ENCODE results near the gene CD68.
"Not testable (repeated sequence)": the region's sequence is repeated elsewhere in the genome, so short reads cannot be mapped to it uniquely, and the experiment has no call there.

CD68 gene

DNA sequence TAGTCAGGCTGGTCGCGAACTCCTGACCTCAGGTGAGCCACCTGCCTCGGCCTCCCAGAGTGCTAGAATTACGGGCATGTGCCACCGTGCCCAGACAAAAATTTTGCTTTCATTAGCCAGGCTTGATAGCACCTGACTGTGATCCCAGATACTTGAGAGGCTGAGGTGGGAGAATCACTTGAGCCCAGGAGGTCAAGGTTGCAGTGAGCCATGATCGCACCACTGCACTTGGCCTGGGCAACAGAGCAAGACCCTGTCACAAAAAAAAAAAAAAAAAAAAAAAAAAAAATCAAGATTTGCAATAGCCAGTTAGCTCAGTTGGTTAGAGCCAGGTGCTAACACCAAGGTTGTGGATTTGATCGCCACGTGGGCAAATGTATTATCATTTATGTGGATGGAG lies 41.4 kb downstream of the CD68 start:
- Histone ChIP-seq H3K36me3 (peaks cover 4% of the 10 kb centered on the region; the same call in 1 of the 2 replicates), H3K4me3 (ENCODE audit: low read depth, low read length) (no peak overlapping the region), H3K27ac (no peak overlapping the region), H3K9me3 (ENCODE audit: severe bottlenecking) (no peaks in the 10 kb centered on the region), H3K27me3 (ENCODE audit: insufficient read depth, low read depth, severe bottlenecking) (no peaks in the 10 kb centered on the region)
- no peak for DNase-seq
- TF ChIP-seq, protein P1, sequence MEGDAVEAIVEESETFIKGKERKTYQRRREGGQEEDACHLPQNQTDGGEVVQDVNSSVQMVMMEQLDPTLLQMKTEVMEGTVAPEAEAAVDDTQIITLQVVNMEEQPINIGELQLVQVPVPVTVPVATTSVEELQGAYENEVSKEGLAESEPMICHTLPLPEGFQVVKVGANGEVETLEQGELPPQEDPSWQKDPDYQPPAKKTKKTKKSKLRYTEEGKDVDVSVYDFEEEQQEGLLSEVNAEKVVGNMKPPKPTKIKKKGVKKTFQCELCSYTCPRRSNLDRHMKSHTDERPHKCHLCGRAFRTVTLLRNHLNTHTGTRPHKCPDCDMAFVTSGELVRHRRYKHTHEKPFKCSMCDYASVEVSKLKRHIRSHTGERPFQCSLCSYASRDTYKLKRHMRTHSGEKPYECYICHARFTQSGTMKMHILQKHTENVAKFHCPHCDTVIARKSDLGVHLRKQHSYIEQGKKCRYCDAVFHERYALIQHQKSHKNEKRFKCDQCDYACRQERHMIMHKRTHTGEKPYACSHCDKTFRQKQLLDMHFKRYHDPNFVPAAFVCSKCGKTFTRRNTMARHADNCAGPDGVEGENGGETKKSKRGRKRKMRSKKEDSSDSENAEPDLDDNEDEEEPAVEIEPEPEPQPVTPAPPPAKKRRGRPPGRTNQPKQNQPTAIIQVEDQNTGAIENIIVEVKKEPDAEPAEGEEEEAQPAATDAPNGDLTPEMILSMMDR (IDR thresholded peaks at IDR 0.05; ENCODE audit: low read depth, low read length): no peak

DNA sequence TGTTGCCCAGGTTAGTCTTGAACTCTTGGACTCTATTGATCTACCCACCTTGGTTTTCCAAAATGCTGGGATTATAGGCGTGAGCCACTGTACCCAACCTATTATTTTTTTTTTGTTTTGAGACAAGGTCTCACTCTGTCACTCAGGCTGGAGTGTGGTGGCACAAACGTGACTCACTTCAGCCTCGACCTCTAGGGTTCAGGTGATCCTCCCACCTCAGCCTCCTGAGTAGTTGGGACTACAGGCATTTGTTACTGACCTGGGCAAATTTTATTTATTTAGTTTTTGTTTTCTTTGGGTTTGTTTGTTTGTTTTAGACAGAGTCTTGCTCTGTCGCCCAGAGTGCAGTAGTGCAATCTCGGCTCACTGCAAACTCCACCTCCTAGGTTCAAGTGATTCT lies 44.2 kb downstream of the CD68 start:
- TF ChIP-seq, protein P1 (IDR thresholded peaks at IDR 0.05; ENCODE audit: low read depth, low read length): no peak
- H3K4me3 ChIP-seq (ENCODE audit: low read depth, low read length): no peak overlapping the region
- no peak for DNase-seq
- no peaks in the 10 kb centered on the region for H3K9me3 ChIP-seq (ENCODE audit: severe bottlenecking)
- no peak overlapping the region for H3K27ac ChIP-seq
- H3K36me3 ChIP-seq: peaks cover 12% of the 10 kb centered on the region
- no peaks in the 10 kb centered on the region for H3K27me3 ChIP-seq (ENCODE audit: insufficient read depth, low read depth, severe bottlenecking)

DNA sequence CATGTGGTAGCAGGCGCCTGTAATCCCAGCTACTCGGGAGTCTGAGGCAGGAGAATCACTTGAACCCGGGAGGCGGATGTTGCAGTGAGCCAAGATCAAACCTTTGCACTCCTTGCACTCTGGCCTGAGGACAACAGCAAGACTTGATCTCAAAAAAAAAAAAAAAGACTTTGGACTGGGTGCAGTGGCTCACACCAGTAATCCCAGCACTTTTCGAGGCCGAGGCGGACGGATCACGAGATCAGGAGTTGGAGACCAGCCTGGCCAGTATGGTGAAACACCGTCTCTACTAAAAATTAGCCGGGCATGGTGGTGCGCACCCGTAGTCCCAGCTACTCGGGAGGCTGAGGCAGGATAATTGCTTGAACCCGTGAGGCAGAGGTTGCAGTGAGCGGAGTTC lies 46.3 kb downstream of the CD68 start:
- H3K4me3 ChIP-seq (ENCODE audit: low read depth, low read length); H3K27ac ChIP-seq: not testable (repeated sequence)

DNA sequence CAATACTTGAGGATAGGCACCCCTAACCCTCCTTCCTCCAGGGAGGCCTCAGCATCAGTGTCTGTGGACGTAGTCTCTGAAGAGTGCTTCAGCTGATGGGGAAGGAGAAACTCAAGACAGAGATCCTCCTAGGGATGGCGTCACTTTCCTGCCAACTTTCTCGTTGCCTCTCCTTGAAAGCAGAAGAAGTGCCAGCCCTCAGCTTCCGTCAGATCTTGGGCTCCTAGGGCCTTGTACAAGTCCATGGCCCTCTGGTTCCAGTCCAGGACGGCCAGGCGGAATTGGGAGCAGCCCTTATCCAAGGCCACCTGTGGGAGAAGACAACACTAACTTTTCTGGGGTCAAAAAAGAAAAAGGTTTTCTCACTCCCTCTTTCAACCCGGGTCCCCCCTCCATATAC lies 46.9 kb downstream of the CD68 start:
- Histone ChIP-seq H3K27ac (no peak overlapping the region), H3K36me3 (peaks cover 12% of the 10 kb centered on the region), H3K9me3 (ENCODE audit: severe bottlenecking) (no peaks in the 10 kb centered on the region), H3K4me3 (ENCODE audit: low read depth, low read length) (peak overlapping the region; percentile 80), H3K27me3 (ENCODE audit: insufficient read depth, low read depth, severe bottlenecking) (no peaks in the 10 kb centered on the region)
- no peak for DNase-seq
- TF ChIP-seq, protein P1 (IDR thresholded peaks at IDR 0.05; ENCODE audit: low read depth, low read length): no peak

More for the DNA sequence above, 46.3 kb downstream of the CD68 start:
- not testable (repeated sequence) for DNase-seq; H3K9me3 ChIP-seq (ENCODE audit: severe bottlenecking); H3K27me3 ChIP-seq (ENCODE audit: insufficient read depth, low read depth, severe bottlenecking)
- H3K36me3 ChIP-seq: peaks cover 12% of the 10 kb centered on the region

DNA sequence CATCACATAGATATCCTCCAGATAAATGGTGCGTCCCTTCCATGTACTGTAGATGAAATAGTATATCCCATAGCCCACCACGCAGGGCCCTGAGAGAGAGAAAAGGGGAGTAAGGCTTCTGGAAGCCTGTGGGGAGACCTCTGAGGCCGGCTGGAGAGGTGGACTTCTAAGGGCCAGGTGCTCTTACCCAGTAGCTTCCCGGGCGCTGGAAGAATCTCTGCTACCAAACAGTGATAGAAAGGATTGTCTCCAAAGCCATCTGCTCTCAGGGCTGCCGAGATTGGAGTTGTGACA lies 47.5 kb downstream of the CD68 start:
- H3K9me3 ChIP-seq (ENCODE audit: severe bottlenecking): no peaks in the 10 kb centered on the region
- H3K36me3 ChIP-seq: peaks cover 12% of the 10 kb centered on the region
- H3K27ac ChIP-seq: peak overlapping the region; percentile 92
- H3K4me3 ChIP-seq (ENCODE audit: low read depth, low read length): peak overlapping the region; percentile 80
- DNase-seq: peak; percentile 61
- TF ChIP-seq, protein P1 (IDR thresholded peaks at IDR 0.05; ENCODE audit: low read depth, low read length): no peak
- no peaks in the 10 kb centered on the region for H3K27me3 ChIP-seq (ENCODE audit: insufficient read depth, low read depth, severe bottlenecking)

DNA sequence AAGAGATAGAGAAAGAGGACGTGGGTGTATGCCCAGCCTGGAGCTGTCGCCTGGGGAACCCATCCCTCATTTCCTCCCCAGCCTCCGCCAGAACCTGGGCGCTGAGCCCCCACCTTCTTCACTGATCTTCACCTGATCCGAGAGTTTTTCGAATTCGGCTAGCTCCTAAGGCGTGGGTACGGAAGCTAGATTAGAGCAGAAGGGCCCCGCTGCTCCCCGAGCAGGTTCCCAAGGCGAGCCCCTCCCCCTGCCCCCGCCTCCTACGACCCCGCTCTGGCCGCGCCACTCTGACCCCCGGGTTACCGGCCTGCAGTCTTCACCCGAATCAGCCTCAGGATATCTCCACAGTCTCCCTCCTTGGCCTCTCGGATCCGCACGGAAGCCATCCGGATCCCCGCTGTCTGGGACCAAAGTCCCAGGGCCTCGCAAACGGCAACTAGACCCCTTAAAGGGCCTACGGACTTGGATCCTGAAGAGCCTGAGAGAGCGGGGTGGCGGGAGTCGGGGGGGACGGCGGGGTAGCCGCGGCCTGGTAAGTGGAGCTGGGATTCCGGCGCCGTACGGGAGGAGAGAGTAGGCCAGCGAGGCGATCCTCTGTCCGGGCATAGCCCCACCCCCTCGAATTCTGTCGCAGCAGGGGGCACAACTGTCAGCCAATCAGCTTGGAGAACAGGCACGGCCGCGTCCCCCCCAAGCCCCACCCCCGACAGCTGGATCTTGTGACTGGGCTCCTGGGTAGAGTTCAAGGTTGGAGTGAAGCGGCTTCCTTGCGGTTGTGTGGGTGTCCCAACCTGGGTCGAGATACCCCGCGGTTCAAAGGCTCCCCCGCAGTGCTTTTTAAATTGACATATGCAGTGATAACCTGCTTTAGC lies 48.0 kb downstream of the CD68 start, which contains the start of gene SAT2:
TSS of gene SAT2 (minus strand) at position 572 of the 872 bp plus-strand sequence. CDS start at position 386, 186 bp downstream.
- peak within 1 kb of the TSS; percentile 92 for H3K27ac ChIP-seq
- peaks cover 12% of the 10 kb centered on the region for H3K36me3 ChIP-seq
- H3K9me3 ChIP-seq (ENCODE audit: severe bottlenecking): no peaks in the 10 kb centered on the region
- TF ChIP-seq, protein P1 (IDR thresholded peaks at IDR 0.05; ENCODE audit: low read depth, low read length): no peak
- peak; percentile 97 for DNase-seq
- H3K27me3 ChIP-seq (ENCODE audit: insufficient read depth, low read depth, severe bottlenecking): no peaks in the 10 kb centered on the region
- peak within 1 kb of the TSS; percentile 80 for H3K4me3 ChIP-seq (ENCODE audit: low read depth, low read length)
